HG03432 (cell line): ENCODE data around the gene PKP3.
"Not testable (repeated sequence)": the region's sequence is repeated elsewhere in the genome, so short reads cannot be mapped to it uniquely, and the experiment has no call there.

Experiments used
- ATAC-seq: cut with Tn5 transposase; IDR thresholded peaks from one replicate; pipeline ENCODE4 v1.9.1; 2021; ENCODE audit warnings: mild to moderate bottlenecking, moderate library complexity; ENCODE audit not compliant: unreplicated experiment

The PKP3 gene, protein sequence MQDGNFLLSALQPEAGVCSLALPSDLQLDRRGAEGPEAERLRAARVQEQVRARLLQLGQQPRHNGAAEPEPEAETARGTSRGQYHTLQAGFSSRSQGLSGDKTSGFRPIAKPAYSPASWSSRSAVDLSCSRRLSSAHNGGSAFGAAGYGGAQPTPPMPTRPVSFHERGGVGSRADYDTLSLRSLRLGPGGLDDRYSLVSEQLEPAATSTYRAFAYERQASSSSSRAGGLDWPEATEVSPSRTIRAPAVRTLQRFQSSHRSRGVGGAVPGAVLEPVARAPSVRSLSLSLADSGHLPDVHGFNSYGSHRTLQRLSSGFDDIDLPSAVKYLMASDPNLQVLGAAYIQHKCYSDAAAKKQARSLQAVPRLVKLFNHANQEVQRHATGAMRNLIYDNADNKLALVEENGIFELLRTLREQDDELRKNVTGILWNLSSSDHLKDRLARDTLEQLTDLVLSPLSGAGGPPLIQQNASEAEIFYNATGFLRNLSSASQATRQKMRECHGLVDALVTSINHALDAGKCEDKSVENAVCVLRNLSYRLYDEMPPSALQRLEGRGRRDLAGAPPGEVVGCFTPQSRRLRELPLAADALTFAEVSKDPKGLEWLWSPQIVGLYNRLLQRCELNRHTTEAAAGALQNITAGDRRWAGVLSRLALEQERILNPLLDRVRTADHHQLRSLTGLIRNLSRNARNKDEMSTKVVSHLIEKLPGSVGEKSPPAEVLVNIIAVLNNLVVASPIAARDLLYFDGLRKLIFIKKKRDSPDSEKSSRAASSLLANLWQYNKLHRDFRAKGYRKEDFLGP

DNA sequence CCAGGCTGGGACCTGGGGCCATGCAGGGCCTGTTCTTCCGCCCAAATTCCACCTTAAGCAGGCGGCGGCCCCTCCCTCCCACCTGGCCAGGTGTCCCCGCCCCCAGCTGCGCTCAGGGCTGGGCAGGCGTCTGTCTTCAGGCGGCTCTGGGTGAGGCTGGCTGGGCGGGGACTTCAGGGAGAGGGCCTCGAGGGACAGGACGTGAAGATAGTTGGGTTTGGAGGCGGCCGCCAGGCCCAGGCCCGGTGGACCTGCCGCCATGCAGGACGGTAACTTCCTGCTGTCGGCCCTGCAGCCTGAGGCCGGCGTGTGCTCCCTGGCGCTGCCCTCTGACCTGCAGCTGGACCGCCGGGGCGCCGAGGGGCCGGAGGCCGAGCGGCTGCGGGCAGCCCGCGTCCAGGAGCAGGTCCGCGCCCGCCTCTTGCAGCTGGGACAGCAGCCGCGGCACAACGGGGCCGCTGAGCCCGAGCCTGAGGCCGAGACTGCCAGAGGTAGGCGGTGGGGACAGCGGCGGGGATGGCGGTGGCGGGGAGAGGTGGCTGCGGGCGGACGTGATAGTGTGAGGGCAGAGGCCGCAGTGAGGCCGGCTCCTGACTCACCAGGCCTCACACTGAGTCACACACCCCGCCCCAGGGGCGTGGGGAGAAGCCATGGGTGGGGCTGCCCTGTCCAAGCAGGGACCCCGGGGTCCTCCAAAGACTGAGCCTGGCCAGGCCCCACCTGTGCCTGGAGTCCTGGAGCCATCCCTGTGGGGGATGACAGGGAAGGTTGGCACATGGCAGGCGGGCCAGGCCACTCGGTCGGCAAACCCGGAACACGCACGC, at the start of gene PKP3:
PKP3 (plus strand) TSS at position 176 of the 824 bp plus-strand sequence; CDS start at position 260, 84 bp downstream.
- ATAC-seq = no peak

DNA sequence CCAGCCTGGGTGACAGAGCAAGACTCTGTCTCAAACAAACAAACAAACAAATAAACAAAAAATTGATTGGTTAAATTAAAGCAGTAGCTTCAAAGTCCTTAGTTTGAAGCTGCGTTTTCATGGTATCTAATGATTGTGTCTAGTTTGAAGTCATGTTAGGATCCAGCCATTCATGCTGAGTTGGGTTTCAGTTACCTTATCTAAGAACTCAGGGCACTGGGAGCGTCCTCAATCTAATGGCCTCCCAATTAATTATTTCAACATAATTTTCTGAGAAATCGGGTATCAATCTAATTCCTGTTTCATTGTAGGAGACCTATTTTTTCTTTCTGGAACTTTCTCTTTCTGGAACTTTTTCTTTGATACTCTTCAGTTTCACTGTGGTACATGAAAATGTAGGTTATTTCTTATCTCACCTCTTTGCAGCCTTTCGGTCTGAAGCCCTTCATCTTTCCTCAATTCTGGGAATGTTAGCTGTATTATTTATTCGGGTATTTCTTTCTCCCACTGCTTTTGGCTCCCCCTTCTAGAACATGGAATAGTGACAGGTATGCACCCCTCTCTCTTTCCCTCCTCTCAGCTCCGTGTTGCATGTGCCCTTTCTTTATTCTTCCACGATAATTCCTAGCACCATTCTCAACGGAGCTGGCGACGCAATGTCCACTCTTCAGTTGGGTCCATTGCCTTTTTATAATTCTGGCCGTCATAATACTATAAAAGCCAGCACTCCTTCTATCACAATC, 49.0 kb upstream of the PKP3 start:
- no peak for ATAC-seq

DNA sequence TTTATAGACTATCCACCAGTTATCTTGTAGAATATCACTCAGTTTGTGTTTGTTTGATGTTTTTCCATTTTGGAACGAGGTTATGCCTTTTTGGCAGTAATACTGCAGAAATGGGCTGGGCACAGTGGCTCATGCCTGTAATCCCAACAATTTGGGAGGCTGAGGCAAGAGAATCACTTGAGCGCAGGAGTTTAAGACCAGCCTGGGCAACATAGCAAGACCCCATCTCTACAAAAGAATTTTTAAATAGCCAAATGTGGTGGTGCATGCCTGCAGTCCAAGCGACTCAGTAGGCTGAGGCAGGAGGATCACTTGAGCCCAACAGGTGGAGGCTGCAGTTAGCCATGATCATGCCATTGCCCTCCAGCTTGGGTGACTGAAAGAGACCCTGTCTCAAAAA, 47.5 kb upstream of the PKP3 start:
- no peak for ATAC-seq

DNA sequence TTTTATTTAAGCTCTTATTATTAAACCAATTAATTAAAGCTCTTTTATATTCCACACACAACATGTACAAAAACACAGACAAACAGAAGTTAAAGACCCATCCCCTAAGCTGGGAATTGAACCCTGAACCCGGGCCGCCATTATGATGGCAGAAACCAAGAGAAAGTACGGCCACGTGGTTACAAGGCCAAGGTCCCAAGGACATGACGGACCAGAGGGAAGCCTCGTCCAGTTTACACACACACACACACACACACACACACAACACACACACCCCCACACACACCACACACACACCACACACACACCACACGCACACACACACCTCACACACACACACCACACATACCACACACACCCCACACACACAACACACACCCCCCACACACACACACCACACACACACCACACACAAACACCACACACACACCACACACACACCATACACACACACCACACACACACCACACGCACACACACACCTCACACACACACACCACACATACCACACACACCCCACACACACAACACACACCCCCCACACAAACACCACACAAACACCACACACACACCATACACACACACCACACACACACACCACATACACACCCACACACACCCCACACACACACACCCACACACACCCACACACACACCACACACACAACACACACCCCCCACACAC, 44.6 kb upstream of the PKP3 start:
- ATAC-seq = not testable (repeated sequence)

DNA sequence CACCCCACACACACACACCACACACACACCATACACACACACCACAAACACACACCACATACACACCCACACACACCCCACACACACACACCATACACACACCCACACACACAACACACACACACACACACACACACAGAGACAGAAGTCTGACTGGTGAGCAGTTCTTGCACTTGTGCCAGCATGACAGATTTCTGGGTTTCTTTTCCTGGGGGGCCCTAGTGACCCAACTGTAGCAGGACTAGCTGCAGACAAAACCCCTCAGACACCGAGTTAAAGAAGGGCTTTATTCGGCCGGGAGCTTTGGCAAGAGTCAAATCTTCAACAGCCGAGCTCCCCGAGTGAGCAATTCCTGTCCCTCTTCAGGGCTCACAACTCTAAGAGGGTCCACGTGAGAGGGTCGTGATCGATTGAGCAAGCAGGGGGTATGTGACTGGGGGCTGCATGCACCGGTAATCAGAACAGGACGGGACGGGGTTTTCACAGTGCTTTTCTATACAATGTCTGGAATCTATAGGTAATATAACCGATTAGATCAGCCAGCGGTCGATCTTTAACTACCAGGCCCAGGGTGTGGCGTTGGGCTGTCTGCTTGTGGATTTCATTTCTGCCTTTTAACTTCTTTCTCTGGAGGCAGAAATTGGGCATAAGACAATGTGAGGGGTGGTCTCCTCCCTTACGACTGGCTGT, 43.8 kb upstream of the PKP3 start:
- not testable (repeated sequence) for ATAC-seq

DNA sequence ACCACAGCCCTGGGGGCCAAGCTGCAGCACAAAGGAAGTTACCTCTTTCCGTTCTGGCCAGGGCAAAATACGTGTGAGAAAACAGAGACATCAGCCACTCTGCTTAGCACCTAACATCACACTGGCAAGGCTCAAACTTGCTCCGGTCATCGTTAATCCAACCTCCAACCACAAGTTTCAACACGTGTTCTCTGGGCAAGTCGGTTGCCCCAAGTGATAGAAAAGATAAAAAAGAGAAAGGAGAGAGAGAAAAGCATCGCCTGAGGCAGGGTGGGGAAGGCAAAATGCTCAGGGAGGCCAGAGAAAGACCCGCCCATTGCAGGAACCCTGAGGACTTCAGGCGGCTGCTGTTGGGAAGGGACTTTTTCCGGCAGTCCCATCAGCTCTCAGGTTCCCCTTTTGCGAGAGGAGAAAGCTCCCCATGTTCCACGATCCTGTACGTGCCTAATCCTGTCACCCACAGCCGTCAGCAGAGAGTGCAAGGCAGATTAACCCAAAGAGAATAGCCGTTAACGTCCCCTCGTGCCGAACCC, 43.2 kb upstream of the PKP3 start:
- ATAC-seq = no peak

DNA sequence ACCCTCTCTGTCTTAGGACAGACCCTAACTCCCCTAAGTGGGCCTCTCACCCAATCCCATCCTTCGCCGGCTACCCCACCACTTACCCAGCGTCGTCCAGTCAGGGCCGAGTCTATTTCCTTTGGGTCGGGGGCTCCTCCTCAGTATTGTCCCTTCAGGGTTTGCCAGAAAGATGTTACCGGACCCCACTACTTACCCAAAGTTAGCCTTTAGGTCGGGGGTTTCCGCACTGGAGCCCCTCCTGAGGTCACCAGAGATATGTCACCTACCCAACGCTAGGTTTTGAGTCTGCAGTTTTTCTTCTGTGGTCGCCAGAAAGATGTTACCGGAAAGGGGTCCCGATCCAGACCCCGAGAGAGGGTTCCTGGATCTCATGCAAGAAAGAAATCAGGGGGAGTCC, 42.6 kb upstream of the PKP3 start:
- ATAC-seq = no peak

DNA sequence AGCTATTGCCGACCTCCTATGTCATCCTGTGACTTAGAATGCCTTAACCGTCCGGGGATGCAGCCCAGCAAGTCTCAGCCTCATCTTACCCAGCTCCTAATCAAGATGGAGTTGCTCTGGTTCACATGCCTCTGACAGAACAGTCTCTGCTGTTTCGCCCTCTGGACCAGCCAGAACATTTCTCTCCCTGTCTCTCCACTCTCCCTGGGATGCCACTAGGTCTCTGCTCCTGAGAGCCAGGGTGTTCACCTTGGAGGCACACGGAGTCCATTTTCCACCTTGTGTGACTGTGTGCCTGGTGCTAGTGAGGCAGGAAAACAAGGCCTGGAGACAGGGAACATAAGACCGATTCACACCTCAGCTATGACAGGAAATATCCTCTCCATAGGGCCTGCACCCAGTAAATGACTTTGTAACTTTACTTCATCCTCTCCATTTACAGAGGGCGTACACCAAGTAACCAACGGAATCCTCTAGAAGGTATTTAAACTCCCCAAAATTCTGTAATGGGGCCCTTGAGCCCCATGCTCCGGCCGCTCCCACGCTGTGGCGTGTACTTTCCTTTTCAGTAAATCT, 41.5 kb upstream of the PKP3 start:
- no peak for ATAC-seq

DNA sequence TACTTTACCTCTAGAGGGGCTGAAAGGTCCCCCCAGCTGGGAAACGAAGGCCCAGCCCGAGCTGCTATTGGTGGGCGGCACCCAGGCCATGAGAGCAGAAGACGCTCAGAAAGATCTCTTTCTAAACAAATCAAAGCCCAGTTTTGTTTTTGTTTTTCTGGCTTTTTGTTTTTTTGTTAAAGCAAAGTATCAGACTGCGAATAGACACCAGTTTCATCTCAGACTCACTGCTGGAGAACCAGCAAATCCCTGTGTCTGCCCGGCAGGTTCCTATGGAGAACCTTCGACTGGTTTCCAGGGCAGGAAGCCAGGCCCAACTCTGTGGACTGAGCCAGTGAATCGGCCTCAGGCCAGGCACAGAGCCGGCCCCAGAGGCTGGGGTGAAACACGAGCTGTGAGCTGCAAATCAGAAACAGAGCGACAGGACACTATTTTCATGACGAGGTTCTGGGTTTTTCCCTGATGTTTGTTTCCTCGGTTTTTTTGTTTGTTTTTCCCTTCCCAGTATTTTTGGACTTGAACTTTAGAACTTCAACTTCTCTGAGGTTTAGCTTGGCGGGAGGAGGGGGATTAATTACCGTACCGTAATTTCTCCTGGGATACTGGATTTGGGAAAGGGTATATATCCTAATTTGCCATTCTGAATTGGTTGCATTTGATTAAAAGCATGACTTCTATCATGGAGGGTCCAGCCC, 40.7 kb upstream of the PKP3 start:
- ATAC-seq = no peak

DNA sequence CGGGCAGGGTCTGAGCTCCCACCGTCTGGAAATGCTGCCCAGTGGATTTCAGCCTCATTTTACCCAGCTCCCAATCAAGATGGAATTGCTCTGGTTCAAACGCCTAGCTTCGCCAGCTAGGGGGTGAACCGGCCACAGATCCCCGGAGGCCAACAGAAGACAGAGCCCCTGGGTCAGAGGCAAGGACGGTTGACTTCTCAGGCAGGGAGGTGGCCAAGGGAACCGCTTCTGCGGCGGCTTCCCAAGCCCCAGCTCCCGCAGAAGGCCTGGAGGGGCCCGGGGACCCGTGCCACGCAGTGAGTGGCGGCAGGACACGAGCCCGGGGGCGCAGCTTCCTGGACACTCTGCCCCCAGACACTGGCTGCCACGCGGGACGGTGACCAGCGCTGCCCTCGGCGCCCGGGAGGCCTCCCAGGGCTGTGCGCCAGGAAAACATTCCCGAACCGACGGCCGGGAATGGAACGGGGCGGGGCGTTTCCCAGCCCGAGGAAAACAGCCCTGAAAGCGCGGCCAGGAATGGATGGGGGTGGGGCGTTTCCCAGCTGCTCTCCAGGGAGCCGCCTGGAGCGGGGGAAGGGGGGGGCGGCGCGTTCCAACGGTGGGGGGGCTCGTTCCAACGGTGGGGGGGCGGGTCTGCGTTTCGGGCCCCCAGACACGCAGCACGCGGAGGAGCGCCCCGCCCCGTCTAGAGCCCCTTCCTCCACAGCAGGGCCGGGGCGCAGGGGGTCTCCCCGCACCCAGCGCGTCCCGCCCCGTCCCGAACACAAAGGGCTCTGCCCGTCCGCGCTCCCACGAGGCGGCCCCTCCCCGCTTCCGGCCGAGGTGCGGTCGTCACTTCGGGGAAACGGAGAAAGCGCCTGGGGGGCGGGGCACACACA, 38.2 kb upstream of the PKP3 start:
- ATAC-seq = peak; percentile 67

DNA sequence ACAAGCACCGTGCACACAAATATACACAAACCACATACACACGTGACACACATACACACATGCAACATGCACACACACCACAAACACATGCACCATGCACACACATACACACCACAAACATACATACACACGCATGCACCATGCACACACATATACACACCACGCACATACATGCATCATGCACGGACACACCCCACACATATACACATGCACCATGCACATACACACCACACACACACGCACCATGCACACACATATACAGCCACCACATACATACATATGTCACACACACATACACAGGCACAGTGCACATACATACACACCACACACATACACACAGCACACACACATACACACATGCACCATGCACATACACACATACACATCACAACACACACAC, 37.4 kb upstream of the PKP3 start:
- no peak for ATAC-seq

DNA sequence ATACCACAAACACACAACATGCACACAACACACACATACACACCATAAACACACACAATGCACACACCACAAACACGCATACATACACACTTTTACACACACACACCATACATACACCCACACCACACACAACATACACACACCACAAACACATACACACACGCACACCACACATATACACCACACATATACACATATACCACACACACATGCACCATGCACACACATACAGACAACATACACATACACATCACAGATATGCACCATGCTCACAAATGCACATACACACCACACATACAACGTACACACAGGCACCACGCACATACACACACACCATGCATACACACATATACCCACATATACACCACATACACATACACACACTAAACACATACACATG, 36.4 kb upstream of the PKP3 start:
- no peak for ATAC-seq

DNA sequence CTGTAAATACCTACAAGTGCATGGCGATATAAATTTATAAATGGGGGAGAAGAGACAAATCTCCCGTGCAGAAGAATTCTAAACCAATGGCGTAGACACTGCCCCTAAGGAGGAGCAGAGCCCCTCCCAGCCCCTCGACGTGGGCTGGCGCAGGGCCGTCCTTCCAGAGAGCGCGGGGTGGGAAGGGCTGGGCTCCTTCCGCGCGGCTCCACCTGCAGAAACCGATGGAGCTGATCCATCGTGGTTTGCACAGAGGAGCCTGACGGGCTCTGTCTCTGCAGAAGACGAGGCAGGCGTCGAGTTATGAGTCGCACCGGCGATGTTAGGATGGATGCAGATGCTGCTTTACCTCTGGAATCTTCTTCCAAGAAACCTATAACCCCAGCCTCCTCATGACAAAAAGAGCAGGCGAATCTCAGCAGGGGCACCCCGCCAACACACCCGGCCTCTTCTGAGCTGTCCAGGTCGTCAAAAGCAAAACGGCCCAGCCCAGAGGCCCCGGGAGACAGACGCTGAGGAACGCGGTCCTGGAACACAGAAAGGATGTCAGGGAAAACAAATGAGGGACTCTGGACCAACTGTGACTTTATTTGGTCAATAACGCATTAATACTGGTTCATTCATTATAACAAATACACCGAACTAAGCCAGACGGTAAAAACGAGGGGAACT, 35.7 kb upstream of the PKP3 start:
- ATAC-seq = no peak

DNA sequence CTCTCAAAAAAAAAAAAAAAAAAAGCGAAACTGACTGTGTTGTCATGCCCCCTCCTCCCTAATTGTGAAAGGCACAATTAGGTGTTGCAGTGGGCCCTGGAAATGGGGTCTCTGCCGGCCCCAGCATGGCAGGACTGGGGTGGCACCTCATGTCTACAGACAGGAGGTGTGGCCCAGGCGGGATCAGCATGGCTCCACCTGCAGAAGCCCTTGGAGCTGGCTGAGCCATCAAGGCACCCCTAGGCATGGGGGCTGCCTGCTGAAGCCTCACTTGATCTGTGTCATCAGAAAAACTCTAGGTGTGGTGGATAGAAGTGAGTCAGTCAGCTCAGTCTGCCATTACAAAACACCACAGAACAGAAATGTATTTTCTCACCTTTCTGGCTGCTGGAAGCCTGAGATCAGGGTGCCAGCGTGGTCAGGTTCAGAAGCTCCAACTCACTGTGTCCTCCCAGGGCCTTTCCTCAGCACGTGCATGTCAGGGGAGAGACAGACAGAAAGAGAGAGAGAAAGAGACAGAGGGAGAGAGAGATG, 34.8 kb upstream of the PKP3 start:
- no peak for ATAC-seq

DNA sequence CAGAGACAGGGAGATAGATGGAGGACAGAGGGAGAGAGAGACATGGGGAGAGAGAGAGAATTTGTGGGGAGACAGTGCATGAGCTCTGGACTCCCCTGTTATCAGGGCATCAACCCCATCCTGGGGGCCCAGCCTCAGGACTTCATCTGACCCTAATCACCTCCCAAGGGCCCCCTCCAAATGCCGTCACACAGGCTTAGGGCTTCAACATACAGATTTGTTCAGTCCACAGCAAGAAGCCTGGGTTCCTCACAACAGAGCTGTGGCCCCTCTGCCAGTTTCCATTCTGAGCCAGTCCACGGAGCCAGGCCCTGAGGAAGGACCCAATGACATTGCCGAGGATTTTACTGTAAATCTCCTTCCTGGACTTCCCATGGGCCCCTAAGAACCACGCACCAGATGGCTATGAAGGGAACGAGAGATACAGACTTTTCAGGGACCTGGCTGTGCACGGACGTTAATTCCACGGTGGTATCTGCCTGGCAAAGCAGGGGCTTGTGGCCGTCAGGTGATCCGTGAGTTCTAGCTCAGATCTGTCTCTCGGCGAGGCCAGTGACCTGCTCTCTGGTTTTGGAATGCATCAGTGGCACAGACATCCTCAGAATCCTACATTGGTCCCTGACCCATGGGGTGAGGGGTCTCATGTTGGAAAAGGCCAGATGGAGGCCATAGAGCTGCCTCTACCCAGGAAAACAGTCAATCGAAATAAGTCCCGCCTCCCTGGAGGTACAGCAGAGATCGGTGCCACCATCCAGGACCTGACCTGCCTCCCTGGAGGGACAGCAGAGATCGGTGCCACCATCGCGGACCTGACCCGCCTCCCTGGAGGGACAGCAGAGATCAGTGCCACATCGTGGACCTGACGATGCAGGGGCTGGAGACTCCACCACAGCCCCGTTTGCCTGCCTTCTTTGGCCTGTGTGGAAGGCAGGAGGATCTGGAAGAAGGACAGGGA, 33.4 kb upstream of the PKP3 start:
- ATAC-seq = no peak
